CD4-positive, alpha-beta T cell (primary cell): ENCODE measurements around the gene CREB3L1. TPM values are rescaled to one million over a fixed set of nuclear protein-coding genes. Genes with fewer than 3 reads are reported as not detected.

Experiments used
- ATAC-seq: fragments of 200-7000 bp; cut with Tn5 transposase; one replicate; pipeline ENCODE4 v1.10.0; 2022; ENCODE audit warnings: mild to moderate bottlenecking; ENCODE audit not compliant: poor library complexity
- CTCF ChIA-PET: fragments of 350-600 bp; sonication (Branson Sonifier 250); formaldehyde crosslinking; loops from one replicate; lab custom pipeline; 2021; ENCODE audit warnings: antibody characterized with exemption, inconsistent platforms; lab: Charles Lee
- POLR2A ChIA-PET: fragments of 350-600 bp; sonication (Branson Sonifier 250); formaldehyde crosslinking; loops from one replicate; lab custom pipeline; 2021; ENCODE audit warnings: antibody characterized with exemption, inconsistent platforms; lab: Charles Lee
- DNase-seq, 14 experiments: peaks; one replicate each; pipeline ENCODE4 v3.0.0-alpha.2; 2013 to 2020; ENCODE audit warnings: mixed read lengths in 2 of 14
- H3K27ac ChIP-seq, 2 donors: one replicate each; pipeline versions ENCODE4 v1.5.1 to v1.7.0; 2013; ENCODE audit warnings: low read length in 2 of 2, low read depth in 1 of 2, mild to moderate bottlenecking in 1 of 2
- H3K27me3 ChIP-seq, 2 experiments: 1 replicate in 1 of 2; 2 replicates in 1 of 2; pipeline versions ENCODE4 v1.6.1 to v1.7.0; 2013; ENCODE audit warnings: low read length in 2 of 2, control low read depth in 1 of 2, mild to moderate bottlenecking in 1 of 2, moderate library complexity in 1 of 2; ENCODE audit not compliant: insufficient read depth in 2 of 2, control insufficient read depth in 1 of 2
- H3K36me3 ChIP-seq: one replicate; pipeline ENCODE4 v1.6.1; 2013; ENCODE audit warnings: low read length, control low read depth; ENCODE audit not compliant: insufficient read depth
- H3K4me1 ChIP-seq: one replicate; pipeline ENCODE4 v1.6.1; 2013; ENCODE audit warnings: low read length, control low read depth; ENCODE audit not compliant: insufficient read depth
- H3K4me3 ChIP-seq: one replicate; pipeline ENCODE4 v1.5.1; 2013; ENCODE audit warnings: mild to moderate bottlenecking, low read length, moderate library complexity
- H3K9me3 ChIP-seq, 2 experiments: 1 replicate in 1 of 2; 2 replicates in 1 of 2; pipeline versions ENCODE4 v1.6.1 to v1.7.0; 2013; ENCODE audit warnings: low read length in 2 of 2, mild to moderate bottlenecking in 2 of 2, control low read depth in 1 of 2, moderate library complexity in 1 of 2; ENCODE audit not compliant: control insufficient read depth in 1 of 2, insufficient read depth in 1 of 2
- H3K27ac Mint-ChIP-seq: one replicate; pipeline ENCODE4 v1.8.0; 2020; ENCODE audit warnings: mixed read lengths
- H3K27me3 Mint-ChIP-seq: one replicate; pipeline ENCODE4 v1.8.0; 2021; ENCODE audit warnings: mixed read lengths
- H3K36me3 Mint-ChIP-seq: one replicate; pipeline ENCODE4 v1.8.0; 2021; ENCODE audit warnings: low read depth, mixed read lengths
- H3K4me1 Mint-ChIP-seq: one replicate; pipeline ENCODE4 v1.8.0; 2021; ENCODE audit warnings: low read depth, mixed read lengths
- H3K4me3 Mint-ChIP-seq: one replicate; pipeline ENCODE4 v1.8.0; 2020; ENCODE audit warnings: mild to moderate bottlenecking, mixed read lengths
- H3K9me3 Mint-ChIP-seq: one replicate; pipeline ENCODE4 v1.8.0; 2020; ENCODE audit warnings: mixed read lengths
- CTCF ChIP-seq: fragments of 200-600 bp; IDR thresholded peaks from one replicate; pipeline ENCODE4 v1.8.0; 2022; ENCODE audit warnings: antibody characterized with exemption, mild to moderate bottlenecking
- intact Hi-C, 2 experiments: fragments of 100-400 bp; cut with DNase I in 1 of 2; cut with micrococcal nuclease in 1 of 2; formaldehyde crosslinking; loops; one replicate each; pipeline versions ENCODE4 v1.15.1 to v1.9.0; 2023 to 2025; cut with DNase I, micrococcal nuclease
- total RNA-seq, 174 experiments: library from RNA in 2 of 174; stranded (reverse) in 2 of 174; gene quantifications; one replicate each; pipeline ENCODE4 v1.2.3 and lab custom pipeline; 2021 to 2026

The CREB3L1 gene
- total RNA-seq, 2 experiments from 2014 or later = not detected

DNA sequence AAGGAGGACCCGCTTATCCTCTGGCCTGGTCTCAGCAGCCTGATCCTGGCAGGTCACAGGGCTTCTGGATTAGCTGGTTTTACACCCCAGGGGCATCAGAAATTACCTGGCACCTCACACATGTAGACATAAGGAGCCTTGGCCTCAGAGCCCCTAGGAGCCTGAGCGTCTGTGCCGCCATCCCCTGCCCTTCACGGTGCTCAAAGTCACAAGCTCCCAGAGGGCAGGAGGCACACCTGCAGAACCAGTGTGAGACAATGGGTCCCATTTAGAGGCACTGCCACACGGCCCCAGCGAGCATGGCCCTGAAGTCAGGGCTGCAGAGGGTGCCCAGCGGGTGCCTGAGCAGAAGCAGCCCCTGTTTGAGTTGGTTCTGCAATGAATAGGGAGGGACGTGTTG is 73.7 kb downstream of the CREB3L1 start:
- H3K27me3 Mint-ChIP-seq = no peaks in the 10 kb centered on the region
- peak overlapping the region; percentile 56 for H3K4me3 ChIP-seq
- peaks cover 87% of the 10 kb centered on the region for H3K4me1 ChIP-seq
- H3K36me3 ChIP-seq = peaks cover 35% of the 10 kb centered on the region
- no peak for TF ChIP-seq CTCF
- H3K27ac ChIP-seq = peak overlapping the region; percentile 59 to 65
- ChIA-PET CTCF (interaction anchor here (0.8 to 3.5 kb wide), 6 partner anchors 10 to 38 kb away, joined by 3 to 40 read pairs (median 14); no protein-coding TSS in a partner anchor), POLR2A (interaction anchor here (1.1 to 14.3 kb wide), 4 partner anchors 9 to 18 kb away, joined by 3 to 266 read pairs (median 8); no protein-coding TSS in a partner anchor)
- DNase-seq (no peak), ATAC-seq (no peak)
- H3K4me3 Mint-ChIP-seq = peak overlapping the region; percentile 75
- no peaks in the 10 kb centered on the region for H3K27me3 ChIP-seq
- intact Hi-C loops = loop anchor here (5.0 kb wide), 2 partner anchors 54 to 186 kb away; no protein-coding TSS in a partner anchor
- H3K36me3 Mint-ChIP-seq = peaks cover 51% of the 10 kb centered on the region
- H3K27ac Mint-ChIP-seq = peak overlapping the region; percentile 89
- H3K9me3 Mint-ChIP-seq = no peaks in the 10 kb centered on the region
- no peaks in the 10 kb centered on the region for H3K9me3 ChIP-seq
- peaks cover 73% of the 10 kb centered on the region for H3K4me1 Mint-ChIP-seq

DNA sequence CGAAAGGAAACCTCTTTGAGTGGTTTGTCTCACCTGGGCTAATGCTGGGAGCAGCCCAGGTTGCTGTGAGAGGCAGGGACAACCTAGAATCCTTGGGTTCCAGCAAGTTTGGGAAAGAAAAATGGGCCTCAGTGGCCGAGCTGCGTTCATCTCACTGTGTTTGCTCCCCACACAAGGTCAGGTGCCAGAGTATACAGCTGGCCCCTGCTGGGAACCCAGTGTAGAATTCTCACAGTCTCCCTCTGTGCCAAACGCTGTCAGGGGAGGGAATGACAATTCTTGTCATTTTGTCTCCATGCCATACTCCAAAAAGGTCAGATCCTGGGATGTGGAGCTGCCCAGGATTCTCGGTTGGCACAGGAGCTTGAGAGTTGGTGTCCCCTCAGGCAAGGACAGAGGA is 74.1 kb downstream of the CREB3L1 start:
- Mint-ChIP-seq H3K36me3 (peaks cover 51% of the 10 kb centered on the region), H3K27me3 (no peaks in the 10 kb centered on the region), H3K4me3 (peak overlapping the region; percentile 75), H3K9me3 (no peaks in the 10 kb centered on the region), H3K4me1 (peaks cover 73% of the 10 kb centered on the region), H3K27ac (peak overlapping the region; percentile 89)
- Histone ChIP-seq H3K36me3 (peaks cover 38% of the 10 kb centered on the region), H3K9me3 (no peaks in the 10 kb centered on the region), H3K4me3 (peak overlapping the region; percentile 56), H3K4me1 (peaks cover 87% of the 10 kb centered on the region), H3K27ac (peak overlapping the region; percentile 71 to 77), H3K27me3 (no peaks in the 10 kb centered on the region)
- ATAC-seq = no peak
- intact Hi-C loops = loop anchor here (1.0 to 5.0 kb wide), 3 partner anchors 16 to 186 kb away; no protein-coding TSS in a partner anchor
- no peak for DNase-seq
- no peak for TF ChIP-seq CTCF
- ChIA-PET POLR2A (interaction anchor here (0.9 to 14.3 kb wide), 10 partner anchors 9 to 349 kb away, joined by 3 to 266 read pairs (median 8); partner anchors contain the start of gene ZNF408), CTCF (interaction anchor here (0.8 to 3.5 kb wide), 14 partner anchors 9 to 386 kb away, joined by 3 to 40 read pairs (median 4); partner anchors contain the start of gene ATG13)

DNA sequence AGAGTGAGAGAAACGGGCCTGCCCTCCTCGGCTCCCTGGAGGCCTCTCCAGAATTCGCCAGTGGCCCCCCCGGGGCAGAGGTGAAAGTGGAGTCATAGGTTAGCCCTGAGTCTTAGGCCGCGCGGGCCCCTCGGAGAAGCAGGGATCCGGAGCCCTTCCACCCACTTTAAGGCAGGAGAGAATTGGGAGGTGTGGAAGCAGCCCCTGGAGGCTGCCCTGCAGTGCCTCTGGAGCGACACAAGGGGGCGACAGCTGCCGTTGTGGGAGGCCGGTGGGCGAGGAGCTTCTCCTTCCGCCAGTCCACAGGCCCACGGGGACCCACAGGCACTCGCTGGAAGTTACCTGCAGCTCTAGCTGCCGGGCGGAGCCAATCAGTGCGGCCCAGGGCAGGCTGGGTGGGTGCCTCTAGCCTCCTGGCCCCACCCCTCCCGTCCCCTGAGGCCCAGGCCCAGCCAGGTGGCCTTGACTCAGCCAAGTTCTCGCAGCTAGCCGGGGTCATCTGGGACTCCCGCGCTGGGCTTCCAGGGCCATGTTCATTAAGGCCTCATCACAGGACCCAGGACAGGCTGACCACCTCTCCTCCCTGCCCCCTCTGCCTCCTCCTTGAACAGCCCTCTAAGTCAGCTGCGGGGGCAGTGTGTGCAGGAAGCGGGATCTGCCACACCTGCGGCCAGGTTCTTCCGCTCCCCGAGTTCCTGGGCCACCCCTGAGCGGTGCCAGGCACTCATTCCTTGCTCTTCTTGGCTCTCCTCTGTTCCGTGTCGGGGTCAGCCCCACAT is 74.8 kb downstream of the CREB3L1 start:
- Mint-ChIP-seq H3K36me3 (peaks cover 51% of the 10 kb centered on the region), H3K4me1 (peaks cover 74% of the 10 kb centered on the region), H3K9me3 (no peaks in the 10 kb centered on the region), H3K4me3 (peak overlapping the region; percentile 83), H3K27ac (peak overlapping the region; percentile 89), H3K27me3 (no peaks in the 10 kb centered on the region)
- TF ChIP-seq CTCF = peak; percentile 98
- Histone ChIP-seq H3K27me3 (no peaks in the 10 kb centered on the region), H3K4me1 (peaks cover 89% of the 10 kb centered on the region), H3K4me3 (peak overlapping the region; percentile 56), H3K36me3 (peaks cover 43% of the 10 kb centered on the region), H3K9me3 (no peaks in the 10 kb centered on the region), H3K27ac (peak overlapping the region; percentile 71 to 77)
- POLR2A ChIA-PET = interaction anchor here (0.9 to 14.3 kb wide), 11 partner anchors 9 to 349 kb away, joined by 3 to 266 read pairs (median 6); partner anchors contain the start of gene ZNF408
- DNase-seq = peak; percentile 60 to 93 (median 76)
- intact Hi-C loops = loop anchor here (1.0 to 5.0 kb wide), 3 partner anchors 15 to 185 kb away; no protein-coding TSS in a partner anchor
- CTCF ChIA-PET = interaction anchor here (0.5 to 3.5 kb wide), 17 partner anchors 9 to 387 kb away, joined by 3 to 40 read pairs (median 3); partner anchors contain the start of genes AMBRA1 and ATG13
- peak; percentile 59 for ATAC-seq
